Epithelial cell of esophagus (primary cell): ENCODE measurements around the gene TSC2.

Experiments used
- DNase-seq: peaks from one replicate; pipeline ENCODE4 v3.0.0; 2010; ENCODE audit warnings: low read depth
- H3K4me3 ChIP-seq: 2 replicates; pipeline ENCODE4 v1.5.1; 2011; ENCODE audit warnings: mild to moderate bottlenecking, low read length, control low read depth
- TF ChIP-seq, protein P1 (sequence below): IDR thresholded peaks from 2 replicates; pipeline ENCODE4 v1.5.1; 2011; ENCODE audit warnings: low read depth, mild to moderate bottlenecking, low read length, control low read depth, inconsistent platforms; ENCODE audit not compliant: insufficient read depth; ENCODE audit errors: missing control alignments

The TSC2 gene

DNA sequence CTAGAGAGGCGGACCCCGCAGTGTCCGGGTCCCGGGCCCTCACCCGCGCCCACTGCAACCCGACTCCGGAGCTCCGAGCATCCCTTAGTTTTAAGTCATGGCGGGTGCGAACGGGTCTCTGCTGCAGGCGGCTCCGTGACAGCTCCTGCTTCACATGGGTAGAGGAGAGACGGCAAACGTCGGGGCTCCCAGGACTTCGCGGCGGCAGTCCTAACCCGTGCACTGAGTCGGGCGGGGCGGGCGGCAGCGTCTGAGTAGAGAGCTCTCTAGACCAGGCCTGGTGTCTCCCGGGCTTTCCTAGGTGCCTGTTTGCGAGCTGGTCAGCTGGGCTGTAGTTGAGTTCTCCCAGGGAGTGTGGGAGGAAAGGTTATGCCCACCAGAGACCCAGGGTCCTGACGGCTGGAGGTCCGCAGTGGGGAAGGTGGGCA is 345 bp downstream of the TSC2 start:
- DNase-seq, result no peak
- TF ChIP-seq, protein P1, sequence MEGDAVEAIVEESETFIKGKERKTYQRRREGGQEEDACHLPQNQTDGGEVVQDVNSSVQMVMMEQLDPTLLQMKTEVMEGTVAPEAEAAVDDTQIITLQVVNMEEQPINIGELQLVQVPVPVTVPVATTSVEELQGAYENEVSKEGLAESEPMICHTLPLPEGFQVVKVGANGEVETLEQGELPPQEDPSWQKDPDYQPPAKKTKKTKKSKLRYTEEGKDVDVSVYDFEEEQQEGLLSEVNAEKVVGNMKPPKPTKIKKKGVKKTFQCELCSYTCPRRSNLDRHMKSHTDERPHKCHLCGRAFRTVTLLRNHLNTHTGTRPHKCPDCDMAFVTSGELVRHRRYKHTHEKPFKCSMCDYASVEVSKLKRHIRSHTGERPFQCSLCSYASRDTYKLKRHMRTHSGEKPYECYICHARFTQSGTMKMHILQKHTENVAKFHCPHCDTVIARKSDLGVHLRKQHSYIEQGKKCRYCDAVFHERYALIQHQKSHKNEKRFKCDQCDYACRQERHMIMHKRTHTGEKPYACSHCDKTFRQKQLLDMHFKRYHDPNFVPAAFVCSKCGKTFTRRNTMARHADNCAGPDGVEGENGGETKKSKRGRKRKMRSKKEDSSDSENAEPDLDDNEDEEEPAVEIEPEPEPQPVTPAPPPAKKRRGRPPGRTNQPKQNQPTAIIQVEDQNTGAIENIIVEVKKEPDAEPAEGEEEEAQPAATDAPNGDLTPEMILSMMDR, result no peak
- H3K4me3 ChIP-seq, result peak overlapping the region; percentile 87

DNA sequence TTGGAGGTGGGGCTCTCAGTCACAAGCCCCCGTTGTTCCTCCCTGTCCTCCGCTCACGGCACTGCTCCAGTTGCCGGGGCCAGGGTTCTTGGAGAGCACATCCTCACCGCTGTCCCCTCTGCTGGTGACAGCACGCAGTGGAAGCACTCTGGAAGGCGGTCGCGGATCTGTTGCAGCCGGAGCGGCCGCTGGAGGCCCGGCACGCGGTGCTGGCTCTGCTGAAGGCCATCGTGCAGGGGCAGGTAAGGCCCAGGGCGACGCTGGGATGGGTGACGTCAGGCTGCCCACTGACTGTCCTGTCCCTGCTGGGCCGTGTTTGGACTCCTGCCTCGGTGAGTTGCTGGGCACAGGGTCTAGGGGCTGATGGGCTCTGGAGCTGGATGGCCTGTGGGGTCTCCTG is 5.4 kb downstream of the TSC2 start:
- TF ChIP-seq, protein P1, result no peak
- no peak for DNase-seq
- no peak overlapping the region for H3K4me3 ChIP-seq

DNA sequence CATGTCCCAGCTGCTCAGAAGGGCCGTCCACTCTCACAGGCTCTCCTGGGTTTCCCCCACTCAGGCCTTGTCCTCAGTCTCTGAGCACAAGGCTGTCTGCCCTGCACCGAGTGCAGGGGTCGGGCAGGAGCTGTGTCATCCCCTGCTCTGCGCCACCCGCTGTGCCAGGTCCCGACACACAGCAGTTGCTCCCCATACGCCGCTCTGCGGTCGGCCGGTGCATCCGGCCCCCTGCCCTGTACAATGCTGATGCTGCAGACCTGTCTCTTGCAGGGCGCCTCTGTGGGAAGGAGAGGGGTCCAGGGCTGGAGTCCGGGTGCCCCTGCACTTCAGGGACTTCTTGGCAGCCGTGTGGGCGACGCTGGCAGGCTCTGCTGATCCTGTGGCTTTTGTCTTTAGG is 6.1 kb downstream of the TSC2 start:
- TF ChIP-seq, protein P1, result no peak
- H3K4me3 ChIP-seq, result no peak overlapping the region
- no peak for DNase-seq

DNA sequence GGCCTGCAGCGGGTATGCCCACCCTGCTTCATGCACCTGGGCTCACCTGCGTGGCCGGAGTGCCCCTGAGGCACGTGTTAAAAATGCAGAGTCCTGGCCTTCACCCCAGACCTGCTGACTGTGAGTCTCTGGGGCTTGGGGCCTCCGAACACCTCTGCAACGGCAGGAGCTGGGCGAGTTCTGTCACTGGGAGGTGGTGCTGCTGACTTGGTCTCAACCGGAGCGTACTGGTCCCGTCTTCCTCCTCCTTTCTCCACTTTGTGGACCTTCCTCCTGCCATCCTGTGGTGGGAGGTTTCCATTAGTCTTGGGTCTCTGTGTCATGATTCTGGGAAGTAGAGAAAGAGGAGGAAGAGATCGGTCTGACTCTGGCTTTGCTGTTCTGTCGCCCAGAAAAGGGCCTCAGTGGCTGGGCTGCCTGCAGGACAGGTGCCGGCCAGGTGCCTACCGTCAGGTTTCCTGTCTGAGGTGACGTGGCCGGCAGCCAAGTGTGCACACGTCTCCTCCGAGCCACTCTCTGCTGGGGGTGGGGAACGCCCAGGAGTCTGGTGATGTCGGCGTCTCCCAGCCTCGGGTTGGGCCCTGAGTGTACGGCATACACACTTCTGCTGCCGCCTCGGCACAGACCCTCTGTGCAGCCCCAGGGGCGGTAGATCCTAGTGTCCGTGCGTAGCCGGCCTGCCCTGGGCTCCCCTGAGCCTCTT is 6.9 kb downstream of the TSC2 start:
- H3K4me3 ChIP-seq, result no peak overlapping the region
- no peak for DNase-seq
- TF ChIP-seq, protein P1, result no peak

DNA sequence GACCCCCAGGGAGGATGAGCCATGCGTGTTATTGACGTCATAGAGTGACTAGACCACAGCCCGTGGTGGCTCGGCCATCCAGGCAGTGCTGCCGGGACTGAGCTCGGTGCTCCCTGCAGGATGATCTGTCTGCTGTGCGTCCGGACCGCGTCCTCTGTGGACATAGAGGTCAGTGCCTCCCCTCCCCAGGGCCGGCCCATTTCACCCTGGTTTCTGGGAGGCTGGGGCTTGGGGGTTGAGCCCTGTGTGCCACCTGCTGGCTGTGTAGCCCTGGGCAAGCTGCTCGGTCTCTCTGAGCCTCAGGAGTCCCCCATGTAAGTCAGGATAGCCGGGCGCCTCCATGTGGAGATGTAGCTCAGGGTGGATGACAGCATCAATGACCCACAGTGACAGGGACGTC is 8.3 kb downstream of the TSC2 start:
- TF ChIP-seq, protein P1, result no peak
- no peak overlapping the region for H3K4me3 ChIP-seq
- DNase-seq, result no peak

DNA sequence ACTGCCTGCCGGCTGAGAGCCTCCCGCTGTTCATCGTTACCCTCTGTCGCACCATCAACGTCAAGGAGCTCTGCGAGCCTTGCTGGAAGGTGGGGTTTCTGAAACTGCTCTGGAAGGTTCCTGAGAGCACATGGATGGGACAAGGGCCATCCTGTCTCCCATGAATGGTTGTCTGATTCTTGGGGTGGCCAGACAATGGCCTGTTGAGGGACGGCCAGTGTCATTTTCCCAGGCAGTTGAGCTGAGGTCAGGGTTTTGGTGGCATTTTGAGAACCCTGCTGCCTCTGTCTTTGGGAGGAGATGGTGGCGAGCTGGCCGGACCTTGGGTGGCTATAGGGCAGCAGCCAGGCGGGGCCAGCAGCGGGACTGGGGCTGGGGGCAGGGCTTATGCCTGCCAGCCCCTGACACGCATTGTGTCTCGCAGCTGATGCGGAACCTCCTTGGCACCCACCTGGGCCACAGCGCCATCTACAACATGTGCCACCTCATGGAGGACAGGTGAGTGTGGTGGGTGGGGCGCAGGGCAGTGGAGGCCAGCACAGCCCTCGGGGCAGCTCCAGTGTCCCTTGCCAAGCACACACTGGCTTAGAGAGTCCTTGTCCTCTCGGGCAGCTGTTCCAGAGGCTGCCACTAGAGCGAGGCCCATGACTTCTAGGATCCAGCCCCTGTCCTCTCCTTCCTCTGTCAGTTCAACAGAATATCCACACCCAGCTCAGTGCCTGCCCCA is 9.1 kb downstream of the TSC2 start:
- TF ChIP-seq, protein P1, result peak; percentile 50
- H3K4me3 ChIP-seq, result no peak overlapping the region
- peak; percentile 33 for DNase-seq
